H1 (cell line): Measurements from ENCODE around the gene GRAMD2A. TPM values are rescaled to one million over a fixed set of nuclear protein-coding genes. Genes with fewer than 3 reads are reported as not detected.
A peak's percentile ranks its signal among the peaks of the same experiment; 100 is the strongest.

Experiments
- CTCF ChIP-seq, 3 experiments: IDR thresholded peaks; 1 replicate in 2 of 3; 2 replicates in 1 of 3; pipeline versions ENCODE4 v1.5.1 to v1.6.1; 2011; ENCODE audit warnings: low read length in 3 of 3, mild to moderate bottlenecking in 3 of 3, inconsistent platforms in 2 of 3, low read depth in 1 of 3, moderate library complexity in 1 of 3; ENCODE audit not compliant: insufficient read depth in 1 of 3; ENCODE audit errors: control extremely low read depth in 1 of 3
- EP300 ChIP-seq, 2 experiments: IDR thresholded peaks; 1 replicate in 1 of 2; 2 replicates in 1 of 2; pipeline ENCODE4 v1.6.1; 2011 to 2012; ENCODE audit warnings: low read depth in 2 of 2, low read length in 2 of 2, mild to moderate bottlenecking in 2 of 2, borderline replicate concordance in 1 of 2, inconsistent platforms in 1 of 2, moderate library complexity in 1 of 2
- HDAC2 ChIP-seq, 2 experiments: fragments of 300-600 bp in 1 of 2; sonication (generic) in 1 of 2; IDR thresholded peaks; 2 replicates each; pipeline ENCODE4 v1.6.1; 2011 to 2012; ENCODE audit warnings: low read depth in 2 of 2, low read length in 2 of 2, mild to moderate bottlenecking in 2 of 2, moderate library complexity in 2 of 2, borderline replicate concordance in 1 of 2, inconsistent platforms in 1 of 2
- JUN ChIP-seq: IDR thresholded peaks from 2 replicates; pipeline ENCODE4 v1.6.1; 2011; ENCODE audit warnings: low read depth, mild to moderate bottlenecking, improper control_type of control experiment, low read length
- JUND ChIP-seq: IDR thresholded peaks from 2 replicates; pipeline ENCODE4 v1.6.1; 2011; ENCODE audit warnings: mild to moderate bottlenecking, improper control_type of control experiment, low read length
- KDM1A ChIP-seq: fragments of 200-600, 300-600 bp; sonication (generic); IDR thresholded peaks from 2 replicates; pipeline ENCODE4 v1.7.1; 2016; ENCODE audit warnings: mild to moderate bottlenecking, low read length, borderline replicate concordance
- NRF1 ChIP-seq: IDR thresholded peaks from 2 replicates; pipeline ENCODE4 v1.6.1; 2011; ENCODE audit warnings: mild to moderate bottlenecking, low read depth, low read length, improper control_type of control experiment
- POLR2A ChIP-seq, 2 experiments: IDR thresholded peaks; 1 replicate in 1 of 2; 2 replicates in 1 of 2; pipeline ENCODE4 v1.6.1; 2011; ENCODE audit warnings: low read depth in 2 of 2, low read length in 2 of 2, mild to moderate bottlenecking in 2 of 2; ENCODE audit errors: control extremely low read depth in 1 of 2
- POLR2AphosphoS5 ChIP-seq: IDR thresholded peaks from 2 replicates; pipeline ENCODE4 v1.6.1; 2011; ENCODE audit warnings: low read depth, low read length
- POU5F1 ChIP-seq: IDR thresholded peaks from 2 replicates; pipeline ENCODE4 v1.6.1; 2011; ENCODE audit warnings: low read depth, mild to moderate bottlenecking, low read length, moderate library complexity
- RAD21 ChIP-seq, 2 experiments: IDR thresholded peaks in 1 of 2; conservative IDR thresholded peaks in 1 of 2; 2 replicates each; pipeline ENCODE4 v1.6.1; 2011; ENCODE audit warnings: low read depth in 2 of 2, low read length in 2 of 2, improper control_type of control experiment in 1 of 2, inconsistent platforms in 1 of 2, mild to moderate bottlenecking in 1 of 2, moderate library complexity in 1 of 2
- RXRA ChIP-seq: IDR thresholded peaks from 2 replicates; pipeline ENCODE4 v1.6.1; 2011; ENCODE audit warnings: low read depth, mild to moderate bottlenecking, low read length, moderate library complexity; ENCODE audit not compliant: insufficient read depth
- SIN3A ChIP-seq, 2 experiments: IDR thresholded peaks in 1 of 2; conservative IDR thresholded peaks in 1 of 2; 2 replicates each; pipeline ENCODE4 v1.6.1; 2011 to 2012; ENCODE audit warnings: low read length in 2 of 2, improper control_type of control experiment in 1 of 2, low read depth in 1 of 2, mild to moderate bottlenecking in 1 of 2
- SIX5 ChIP-seq: IDR thresholded peaks from 2 replicates; pipeline ENCODE4 v1.6.1; 2011; ENCODE audit warnings: mild to moderate bottlenecking, low read depth, low read length
- SP2 ChIP-seq: IDR thresholded peaks from 2 replicates; pipeline ENCODE4 v1.6.1; 2012; ENCODE audit warnings: mild to moderate bottlenecking, low read length, inconsistent platforms
- SP4 ChIP-seq: IDR thresholded peaks from 2 replicates; pipeline ENCODE4 v1.6.1; 2012; ENCODE audit warnings: low read length, inconsistent platforms
- SRF ChIP-seq: IDR thresholded peaks from 2 replicates; pipeline ENCODE4 v1.6.1; 2011; ENCODE audit warnings: mild to moderate bottlenecking, low read depth, low read length, moderate library complexity
- TAF1 ChIP-seq: IDR thresholded peaks from 2 replicates; pipeline ENCODE4 v1.6.1; 2011; ENCODE audit warnings: mild to moderate bottlenecking, low read depth, low read length
- TBP ChIP-seq: IDR thresholded peaks from 2 replicates; pipeline ENCODE4 v1.6.1; 2011; ENCODE audit warnings: low read depth, low read length, improper control_type of control experiment
- TCF12 ChIP-seq: IDR thresholded peaks from 2 replicates; pipeline ENCODE4 v1.6.1; 2011; ENCODE audit warnings: low read depth, mild to moderate bottlenecking, low read length
- polyA plus RNA-seq, 7 experiments: library from polyadenylated mRNA; depleted of rRNA in 3 of 7; stranded (reverse) in 5 of 7; unstranded in 2 of 7; fragments of >200 nt in 5 of 7; fragments of 200-250 nt in 2 of 7; gene quantifications; 1 replicate in 5 of 7; 2 replicates in 1 of 7; 4 replicates in 1 of 7; pipeline versions ENCODE4 v1.2.1 to v1.2.3, GENCODE V29; 2011 to 2013; ENCODE audit warnings: missing spikeins in 2 of 7, mixed read lengths in 2 of 7
- total RNA-seq: library from RNA; stranded (reverse); fragmentation: NEBNext Ultra II Directional; extraction: Animal tissue kit (Norgen Biotek cat#: 25700); gene quantifications from 2 replicates; pipeline ENCODE4 v1.2.1, GENCODE V29; 2021
- TF ChIP-seq, protein P1 (sequence below): IDR thresholded peaks from 2 replicates; pipeline ENCODE4 v1.6.1; 2011; ENCODE audit warnings: low read length, improper control_type of control experiment

GRAMD2A gene
- total and polyA plus RNA-seq, 2 of the 8 experiments (the other 6 are each of a cell fraction or from before 2014, with no cell fraction given), result 0.57 to 1.5 TPM

GRCh38 chr15:72242775-72243370 is 45.3 kb upstream of the GRAMD2A start (continued):
- TF ChIP-seq SRF (no peak), SP4 (no peak), NRF1 (no peak), SIN3A (conservative IDR thresholded peaks at IDR 0.05 in 1 of 2, IDR thresholded peaks at IDR 0.05 in 1 of 2; ENCODE audit: low read depth in 1 of 2, low read length in 2 of 2) (0 out of 4 replicates have a peak, but pooled peaks of 1 of the 2 experiments have one; percentile 40), SP2 (no peak), HDAC2 (IDR thresholded peaks at IDR 0.05; ENCODE audit: borderline replicate concordance in 1 of 2, low read depth in 2 of 2, low read length in 2 of 2) (peak in 1 of 2 experiments; percentile 72; a peak in 1 of 4 replicates), SIX5 (no peak), POU5F1 (no peak), TBP (no peak), KDM1A (peak; percentile 62; the same call in 1 of the 2 replicates), RAD21 (IDR thresholded peaks at IDR 0.05 in 1 of 2, conservative IDR thresholded peaks at IDR 0.05 in 1 of 2; ENCODE audit: low read depth in 2 of 2, low read length in 2 of 2) (no peak), JUND (no peak), CTCF (IDR thresholded peaks at IDR 0.05; ENCODE audit: control extremely low read depth in 1 of 3, insufficient read depth in 1 of 3, low read depth in 1 of 3, low read length in 3 of 3) (no peak), RXRA (no peak), POLR2AphosphoS5 (peak; percentile 93), TCF12 (peak; percentile 78; the same call in 1 of the 2 replicates), JUN (no peak), EP300 (IDR thresholded peaks at IDR 0.05; ENCODE audit: borderline replicate concordance in 1 of 2, low read depth in 2 of 2, low read length in 2 of 2) (peak in 1 of 2 experiments; percentile 53; a peak in 1 of 3 replicates), TAF1 (no peak), POLR2A (IDR thresholded peaks at IDR 0.05; ENCODE audit: control extremely low read depth in 1 of 2, low read depth in 2 of 2, low read length in 2 of 2) (no peak)
- TF ChIP-seq, protein P1, sequence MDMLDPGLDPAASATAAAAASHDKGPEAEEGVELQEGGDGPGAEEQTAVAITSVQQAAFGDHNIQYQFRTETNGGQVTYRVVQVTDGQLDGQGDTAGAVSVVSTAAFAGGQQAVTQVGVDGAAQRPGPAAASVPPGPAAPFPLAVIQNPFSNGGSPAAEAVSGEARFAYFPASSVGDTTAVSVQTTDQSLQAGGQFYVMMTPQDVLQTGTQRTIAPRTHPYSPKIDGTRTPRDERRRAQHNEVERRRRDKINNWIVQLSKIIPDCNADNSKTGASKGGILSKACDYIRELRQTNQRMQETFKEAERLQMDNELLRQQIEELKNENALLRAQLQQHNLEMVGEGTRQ, result no peak
